HG03039 (cell line): ENCODE results near the gene SBNO2.

ENCODE experiments used
- ATAC-seq: cut with Tn5 transposase; IDR thresholded peaks from one replicate; pipeline ENCODE4 v1.9.1; 2021; ENCODE audit warnings: mild to moderate bottlenecking, moderate library complexity; ENCODE audit not compliant: unreplicated experiment

Gene SBNO2

DNA sequence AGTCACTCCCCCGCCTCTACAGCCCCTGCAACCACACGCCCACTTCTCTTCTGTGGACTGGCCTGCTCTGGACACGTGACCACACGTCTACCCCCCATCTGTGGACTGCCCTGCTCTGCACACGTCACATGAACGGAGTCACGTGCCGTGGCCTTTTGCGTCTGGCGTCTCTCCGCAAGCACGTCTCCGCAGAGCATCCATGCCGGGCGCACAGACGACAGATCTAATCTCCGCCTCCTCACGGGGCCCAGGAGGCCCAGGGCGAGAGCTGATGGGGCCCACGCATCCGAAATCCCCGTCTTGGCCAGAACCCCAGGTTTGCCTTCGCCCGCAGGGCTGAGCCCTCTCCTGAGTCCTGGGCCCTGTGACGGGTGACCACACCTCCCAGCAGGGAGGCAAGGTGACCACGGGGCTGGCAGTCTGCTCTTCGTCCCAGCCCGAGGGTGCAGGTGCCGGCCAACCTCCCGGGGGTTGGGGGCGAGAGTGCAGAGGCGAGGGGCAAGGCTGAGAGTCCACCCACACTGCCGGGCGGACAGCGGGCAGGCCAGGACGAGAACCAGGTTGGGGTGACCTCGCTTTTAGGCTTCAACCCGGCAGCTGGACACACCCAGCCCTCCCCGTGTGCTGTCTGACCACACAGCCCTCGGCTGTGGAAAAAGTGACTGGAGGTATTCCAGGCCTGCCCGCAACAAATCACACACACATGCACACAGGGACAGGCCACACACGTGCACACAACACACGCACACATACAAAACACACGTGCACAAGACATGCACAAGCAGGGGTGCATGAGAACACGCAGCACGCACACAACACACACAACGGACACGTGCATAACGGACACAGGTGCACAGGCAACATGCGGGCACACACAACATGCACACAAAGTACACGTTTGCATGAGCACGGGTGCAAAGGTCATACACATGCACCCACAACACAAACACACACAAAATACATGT is 3.9 kb downstream of the SBNO2 start:
- ATAC-seq = no peak

DNA sequence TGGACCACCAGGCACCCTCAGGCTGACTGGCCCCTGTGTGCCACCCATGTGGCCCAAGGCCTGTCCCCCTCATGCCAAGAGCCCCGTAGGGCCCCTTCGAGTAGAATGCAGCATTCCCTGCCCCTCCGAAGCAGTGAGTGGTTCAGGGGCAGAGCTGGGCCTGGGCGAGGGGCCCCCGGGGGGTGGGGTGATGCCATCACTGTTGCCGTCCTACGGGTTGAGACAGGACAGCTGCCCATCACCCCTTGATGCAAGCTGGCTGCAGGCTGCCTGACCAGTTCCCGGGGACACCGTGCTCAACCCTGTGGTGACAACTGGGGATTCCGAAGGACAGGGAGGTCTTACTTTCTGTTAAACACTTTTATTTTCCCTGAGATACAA is 4.7 kb downstream of the SBNO2 start:
- no peak for ATAC-seq

DNA sequence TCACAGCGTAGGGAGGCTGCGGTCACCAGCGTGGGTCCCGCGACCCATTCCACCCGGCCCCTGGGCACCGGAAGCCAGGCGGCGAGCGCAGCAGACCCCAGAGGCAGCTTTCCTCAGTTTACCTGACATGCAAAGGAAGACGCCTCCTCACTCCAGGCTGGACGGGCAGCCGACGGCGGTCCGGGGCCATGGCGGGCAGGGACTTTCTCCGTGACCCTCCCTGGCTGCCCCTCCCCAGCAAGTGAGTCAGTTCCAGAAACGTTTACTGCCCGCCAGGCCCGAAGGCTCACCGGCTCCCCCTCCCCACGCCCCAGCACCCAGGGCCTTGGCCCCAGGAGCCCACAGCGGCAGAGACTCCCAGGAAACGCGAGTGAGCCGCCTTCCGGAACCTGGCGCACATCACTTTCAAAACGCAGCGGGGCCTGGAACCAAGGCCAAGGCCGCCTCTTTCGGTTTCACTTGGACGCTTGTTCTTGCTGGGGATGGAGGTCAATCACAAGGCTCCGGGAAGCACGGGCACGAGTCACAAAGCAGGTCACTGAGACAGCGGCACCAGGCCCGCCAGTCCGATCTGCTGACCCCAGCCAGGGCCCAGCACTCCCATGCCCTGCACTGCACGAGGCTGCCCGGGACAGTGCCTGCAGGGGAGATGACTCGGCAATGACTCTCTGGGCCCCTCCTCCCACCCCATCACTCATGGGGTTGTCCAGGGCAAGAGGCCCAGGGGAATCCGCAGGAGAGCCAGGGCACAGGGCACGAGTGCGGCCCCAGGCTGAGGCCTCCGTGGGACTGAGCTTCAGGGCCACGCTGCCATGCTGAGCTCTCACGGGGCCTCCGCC is 5.3 kb downstream of the SBNO2 start:
- ATAC-seq = no peak

DNA sequence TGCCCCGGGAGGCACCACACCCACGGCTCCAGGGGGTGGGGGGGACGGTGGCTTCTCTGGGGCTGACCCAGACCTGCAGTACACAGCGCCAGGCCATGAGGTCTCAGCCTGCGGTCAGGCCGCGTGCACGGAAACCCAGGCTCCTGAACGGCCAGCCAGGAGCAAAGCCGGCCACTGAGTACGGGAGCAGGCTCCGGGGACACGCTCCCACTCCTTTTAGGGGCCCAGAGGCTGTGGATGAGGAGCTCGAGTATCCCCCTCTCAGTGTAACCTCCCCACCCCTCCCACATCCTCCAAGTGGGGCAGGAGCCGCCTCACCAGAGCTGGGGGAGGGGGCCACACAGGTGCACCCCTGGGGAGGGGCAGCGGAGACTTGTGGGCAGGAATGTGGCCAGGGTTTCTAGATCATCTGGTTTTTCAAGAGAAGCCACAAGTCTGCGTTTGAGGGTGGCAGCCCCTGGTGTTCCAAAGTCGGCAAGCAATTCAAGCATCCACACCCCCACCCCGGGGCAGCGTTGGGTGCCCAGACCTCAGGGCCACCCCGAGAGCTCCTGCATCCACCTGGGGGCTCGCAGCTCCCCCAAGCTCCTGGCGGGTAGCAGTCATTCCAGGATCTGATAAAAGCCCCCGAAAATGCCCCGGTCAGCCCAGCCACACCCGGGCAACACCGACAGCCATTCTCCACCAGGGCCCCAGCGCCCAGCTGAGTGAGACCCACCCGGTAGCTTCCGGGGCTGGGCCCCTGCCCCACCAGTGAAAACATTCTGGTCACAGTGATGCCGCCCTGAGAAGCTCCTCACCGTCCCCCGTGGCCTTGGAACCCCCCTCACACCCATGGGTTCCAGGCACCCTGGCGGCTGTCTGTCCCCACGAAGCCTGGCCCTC is 6.1 kb downstream of the SBNO2 start:
- no peak for ATAC-seq

DNA sequence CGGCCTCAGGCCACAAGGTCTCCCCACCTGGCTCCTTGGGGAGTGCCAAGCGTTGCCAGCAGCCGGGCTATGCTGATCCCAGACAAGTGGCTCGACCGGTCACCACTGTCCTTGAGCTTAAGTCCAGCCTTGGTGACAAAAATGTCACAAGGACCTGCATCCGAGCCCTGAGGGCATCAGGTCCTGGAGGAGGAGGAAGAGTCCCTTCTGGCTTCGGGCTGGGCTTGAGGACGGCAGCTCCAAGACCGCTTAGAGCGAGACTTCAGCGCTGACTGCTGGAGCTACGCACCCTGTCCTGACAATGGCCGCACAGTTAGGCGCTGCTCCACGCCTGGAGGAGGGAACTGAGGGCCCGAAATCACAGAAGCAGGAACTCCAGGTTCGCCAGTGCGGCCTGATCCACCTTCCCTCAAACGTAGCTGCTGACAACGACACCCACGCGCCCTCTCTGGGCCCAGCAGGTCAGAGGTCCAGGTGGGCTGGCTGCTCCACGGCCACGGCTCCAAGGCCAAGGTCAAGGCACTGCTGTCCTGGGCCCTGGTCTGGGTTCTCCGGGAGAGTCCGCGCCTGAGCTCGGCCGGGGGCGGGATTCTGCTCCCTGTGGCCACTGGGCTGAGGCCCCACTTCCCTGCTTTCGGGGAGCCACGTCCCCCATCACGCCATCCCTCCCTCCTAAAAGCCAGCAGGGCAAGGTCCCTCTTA is 7.0 kb downstream of the SBNO2 start:
- ATAC-seq = no peak

DNA sequence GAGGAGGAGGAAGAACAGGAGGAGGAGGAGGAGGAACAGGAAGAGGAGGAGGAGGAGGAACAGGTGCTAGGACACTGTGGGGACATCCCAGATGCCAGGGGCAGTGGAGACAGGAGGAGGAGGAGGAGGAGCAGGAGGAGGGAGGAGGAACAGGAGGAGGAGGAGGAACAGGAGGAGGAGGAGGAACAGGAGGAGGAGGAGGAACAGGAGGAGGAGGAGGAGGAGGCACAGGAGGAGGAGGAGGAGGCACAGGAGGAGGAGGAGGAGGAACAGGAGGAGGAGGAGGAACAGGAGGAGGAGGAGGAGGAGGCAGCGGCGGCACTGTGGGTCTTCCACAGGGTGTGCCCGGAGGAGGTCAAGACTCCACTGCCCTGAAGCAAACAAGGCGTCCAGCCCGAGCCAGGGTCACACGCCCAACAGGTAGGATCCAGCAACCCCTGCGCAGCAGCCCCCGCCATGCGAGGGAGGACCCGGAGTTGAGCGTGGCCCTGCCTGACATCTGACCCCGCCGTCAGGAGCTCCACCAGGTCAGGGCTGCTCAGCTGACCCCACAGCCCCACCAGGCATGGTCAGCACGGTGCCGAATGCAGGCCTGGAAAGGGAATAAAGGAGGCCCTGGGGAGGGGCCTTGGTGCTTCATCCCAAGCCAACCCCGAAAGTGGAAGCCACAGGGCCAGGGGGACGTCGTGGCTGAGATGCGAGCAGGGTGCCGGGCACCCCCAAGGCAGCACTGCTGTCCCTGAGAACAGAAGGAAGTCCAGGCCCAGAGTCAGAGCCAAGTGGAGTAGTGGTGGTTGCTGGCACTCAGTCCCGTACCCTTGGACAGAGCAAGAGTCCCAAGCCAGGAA is 9.2 kb downstream of the SBNO2 start:
- no peak for ATAC-seq

DNA sequence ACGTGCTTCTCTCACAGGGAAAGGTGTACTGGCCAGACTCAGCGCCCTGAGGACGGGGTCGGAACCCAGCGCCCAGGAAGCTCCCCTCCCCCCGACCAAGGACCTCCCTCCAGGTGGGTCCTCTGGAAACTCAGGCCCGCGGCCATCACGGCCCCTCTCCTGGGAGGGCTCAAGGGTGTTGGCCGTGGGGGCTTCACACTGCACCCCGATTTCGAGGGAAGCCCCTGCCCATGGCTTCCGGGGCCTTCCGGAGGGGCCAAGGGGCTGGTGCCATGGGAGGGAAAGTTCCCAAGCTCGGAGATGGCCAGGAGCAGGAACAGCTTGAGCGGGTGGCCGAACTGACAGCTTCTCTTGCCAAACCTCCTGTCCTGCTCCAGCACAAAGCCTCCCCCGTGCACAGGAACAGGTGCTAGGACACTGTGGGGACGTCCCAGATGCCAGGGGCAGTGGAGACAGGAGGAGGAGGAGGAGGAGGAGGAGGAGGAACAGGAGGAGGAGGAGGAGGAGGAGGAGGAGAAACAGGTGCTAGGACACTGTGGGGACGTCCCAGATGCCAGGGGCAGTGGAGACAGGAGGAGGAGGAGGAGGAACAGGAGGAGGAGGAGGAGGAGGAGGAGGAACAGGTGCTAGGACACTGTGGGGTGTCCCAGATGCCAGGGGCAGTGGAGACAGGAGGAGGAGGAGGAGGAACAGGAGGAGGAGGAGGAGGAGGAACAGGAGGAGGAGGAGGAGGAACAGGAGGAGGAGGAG is 10.0 kb downstream of the SBNO2 start:
- no peak for ATAC-seq

DNA sequence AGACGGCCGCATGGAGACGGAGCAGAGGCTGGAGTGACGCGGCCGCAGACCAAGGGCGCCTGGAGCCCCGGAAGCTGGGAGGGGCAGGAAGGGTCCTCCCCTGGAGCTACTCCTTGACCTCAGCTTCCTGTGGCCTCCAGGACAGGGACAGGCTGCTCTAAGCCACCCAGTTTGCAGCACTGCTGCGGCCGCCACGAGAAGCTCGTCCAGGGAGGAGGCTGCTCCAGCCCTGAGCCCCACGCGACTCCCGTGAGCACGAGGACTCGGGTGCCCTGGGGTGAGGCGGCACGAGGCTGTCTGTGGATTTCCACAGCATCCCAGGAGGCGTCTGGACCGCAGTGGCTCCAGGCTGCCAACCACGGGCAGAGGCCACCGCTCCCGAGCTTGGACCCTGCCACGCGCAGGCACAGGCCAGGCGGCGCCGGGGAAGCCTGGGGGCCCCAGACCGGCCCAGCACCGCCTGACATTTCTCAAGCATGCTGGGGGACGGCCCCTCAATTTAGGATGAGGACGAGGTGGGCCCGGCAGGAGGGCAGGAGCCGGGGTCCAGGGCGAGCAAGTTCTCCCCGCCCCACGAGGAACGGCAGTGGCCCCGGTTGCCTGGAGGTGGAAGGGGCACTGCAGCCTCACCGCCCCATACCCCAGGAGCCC is 10.7 kb downstream of the SBNO2 start:
- no peak for ATAC-seq

DNA sequence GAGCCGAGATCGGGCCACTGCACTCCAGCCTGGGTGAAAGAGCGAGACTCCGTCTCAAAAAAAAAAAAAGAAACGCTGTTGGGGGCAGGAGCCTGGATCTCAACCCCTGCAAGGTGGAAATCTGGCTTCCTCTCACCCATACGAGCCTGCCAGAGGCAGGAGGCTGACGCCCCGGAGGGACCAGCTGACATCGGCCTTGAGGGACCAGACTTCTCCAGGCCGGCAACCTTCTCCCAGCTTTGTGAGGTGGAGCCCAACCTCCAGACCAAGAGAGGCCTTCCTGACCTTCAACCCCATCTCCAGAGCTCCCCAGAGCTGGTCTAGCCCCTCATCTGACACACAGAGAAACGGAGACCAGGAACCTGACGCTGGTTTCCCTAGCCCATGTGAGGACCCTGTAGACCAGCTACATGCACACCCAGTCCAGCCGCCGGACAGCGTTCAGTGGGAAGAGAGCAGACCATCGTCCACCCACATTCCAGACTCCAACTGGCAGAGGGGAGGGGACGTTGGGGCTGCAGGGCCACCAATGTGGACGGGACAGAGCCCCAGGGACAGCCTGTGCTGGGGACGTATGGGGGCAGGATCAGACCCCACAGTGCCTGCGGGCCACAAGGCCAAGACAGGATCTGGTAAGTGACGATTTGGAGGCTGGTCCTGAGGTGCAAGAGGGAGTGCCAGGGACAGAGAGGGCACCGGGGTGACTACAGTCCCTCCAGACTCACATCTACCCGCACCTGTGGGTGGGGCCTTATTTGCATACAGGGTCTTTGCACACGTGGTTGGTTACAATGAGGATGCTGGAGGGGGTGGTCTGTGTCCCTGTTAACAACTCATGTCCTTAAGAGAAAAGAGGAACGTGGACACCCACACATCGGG is 11.4 kb downstream of the SBNO2 start:
- ATAC-seq = no peak

DNA sequence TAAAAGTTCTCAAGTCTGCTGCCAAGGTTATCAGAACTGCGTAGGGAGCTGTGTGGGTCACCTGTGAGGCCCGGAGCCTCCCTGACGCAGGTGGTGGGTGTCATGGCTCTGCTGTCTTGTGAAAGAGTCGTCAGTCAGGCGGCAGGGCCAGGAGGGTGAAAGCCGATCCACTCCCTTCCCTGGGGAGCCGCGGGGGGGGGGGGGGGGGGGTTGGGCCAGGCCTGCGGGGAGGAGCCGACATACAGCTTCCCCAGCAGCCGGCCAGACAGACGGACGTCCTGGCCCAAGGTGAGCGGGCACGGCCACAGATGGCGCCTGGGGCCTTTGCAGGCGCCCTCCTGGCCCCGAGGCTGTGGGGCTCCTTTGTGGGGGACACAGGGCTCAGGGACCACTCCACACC is 12.4 kb downstream of the SBNO2 start:
- no peak for ATAC-seq

DNA sequence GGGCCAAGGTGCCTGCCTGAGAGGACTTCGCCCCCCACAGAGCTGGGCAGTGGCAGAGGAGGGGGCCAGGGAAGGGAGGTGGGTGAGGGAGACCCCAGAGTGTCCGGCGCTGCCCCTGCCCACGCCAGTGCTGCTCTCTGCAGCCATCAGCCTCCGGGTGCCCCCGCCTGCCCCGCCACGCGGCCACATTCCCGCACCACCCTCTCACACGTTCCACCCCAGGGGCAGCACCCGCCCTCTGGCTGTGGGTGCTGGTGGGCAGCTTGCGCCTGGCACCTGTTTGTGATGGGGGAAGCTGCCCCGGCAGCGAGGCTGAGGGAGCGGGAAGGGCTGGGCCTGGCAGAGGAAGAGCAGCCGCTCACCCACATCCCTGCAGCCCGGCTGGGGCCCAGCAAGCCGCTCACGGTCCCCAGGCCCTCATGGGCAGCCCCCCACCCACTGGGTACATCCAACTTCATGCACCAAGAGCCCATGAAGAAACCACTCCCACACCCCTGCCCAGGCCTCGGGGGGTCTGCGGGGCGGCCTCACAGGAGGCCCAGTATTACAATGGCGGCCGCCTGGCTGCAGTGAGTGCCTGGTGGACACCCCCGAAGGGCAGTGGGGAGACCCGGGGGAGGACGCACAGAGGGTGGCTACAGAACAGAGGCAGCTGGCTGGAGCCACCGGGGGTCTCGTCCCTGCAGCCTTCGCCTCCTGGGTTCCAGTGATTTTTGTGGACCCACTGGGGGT is 14.0 kb downstream of the SBNO2 start:
- no peak for ATAC-seq

DNA sequence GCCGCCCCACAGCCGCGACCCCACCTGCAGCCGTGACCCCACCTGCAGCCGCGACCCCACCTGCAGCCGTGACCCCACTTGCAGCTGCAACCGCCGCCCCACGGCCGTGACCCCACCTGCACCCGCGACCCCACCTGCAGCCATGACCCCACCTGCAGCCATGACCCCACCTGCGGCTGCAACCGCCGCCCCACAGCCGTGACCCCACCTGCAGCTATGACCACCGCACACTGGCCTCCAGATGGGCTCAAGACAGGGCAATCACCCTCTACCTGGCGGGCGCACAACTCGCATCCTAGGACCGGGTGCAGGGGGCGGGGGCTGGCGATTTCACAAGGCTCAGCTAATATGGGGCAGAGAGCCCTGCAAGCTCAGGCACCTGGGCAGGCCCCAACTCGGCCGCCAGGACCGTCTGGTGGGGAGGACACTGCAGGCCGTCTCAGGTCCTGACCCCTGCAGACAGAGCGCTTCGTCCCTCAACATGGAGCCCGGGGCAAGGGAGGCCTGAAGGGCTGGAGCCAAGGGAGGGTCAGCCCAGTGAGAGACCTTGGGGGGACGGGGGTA is 15.1 kb downstream of the SBNO2 start:
- no peak for ATAC-seq

DNA sequence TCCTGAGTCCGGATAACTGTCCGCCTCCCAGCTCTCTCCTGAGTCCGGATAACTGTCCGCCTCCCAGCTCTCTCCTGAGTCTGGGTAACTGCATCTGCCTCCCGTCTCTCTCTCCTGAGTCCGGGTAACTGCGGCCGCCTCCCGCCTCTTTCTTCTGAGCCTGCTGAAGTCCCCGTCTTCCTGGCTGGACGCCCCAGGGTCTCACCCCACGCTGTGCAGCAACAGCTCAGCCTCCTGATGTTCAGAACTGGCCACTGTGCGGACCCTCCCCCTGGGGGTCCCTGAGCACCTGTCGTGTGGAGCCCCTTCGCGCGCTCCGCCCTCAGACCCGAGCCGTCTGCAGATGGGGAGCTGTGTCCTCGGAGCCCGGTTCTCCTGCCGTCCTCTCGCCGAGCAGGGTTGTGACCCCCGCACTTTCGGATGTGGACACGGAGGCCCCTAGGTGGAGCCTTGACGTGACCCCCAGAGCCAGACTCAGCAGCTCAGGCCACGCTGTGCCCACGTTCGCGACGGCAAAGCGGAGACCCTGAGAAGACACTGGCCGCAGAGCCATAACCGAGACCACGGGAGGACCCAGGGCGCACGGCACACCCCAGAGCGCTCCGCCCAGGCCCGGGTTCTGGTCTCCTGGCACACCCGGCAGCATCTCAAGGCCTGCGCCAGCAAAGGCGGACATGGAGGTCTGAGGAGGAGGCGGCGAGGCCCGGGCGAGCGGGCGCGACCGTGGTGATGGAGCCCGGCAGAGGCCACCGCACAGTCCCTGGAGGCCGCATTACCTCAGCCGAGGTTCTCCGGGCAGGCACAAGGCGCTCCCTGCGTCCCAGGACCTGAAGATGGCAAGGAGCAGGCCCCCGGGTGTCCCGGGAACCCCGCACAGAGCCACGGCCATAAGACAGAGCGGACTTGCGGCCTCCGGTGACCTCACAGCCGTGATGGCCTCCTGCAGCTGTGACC is 15.9 kb downstream of the SBNO2 start:
- no peak for ATAC-seq

DNA sequence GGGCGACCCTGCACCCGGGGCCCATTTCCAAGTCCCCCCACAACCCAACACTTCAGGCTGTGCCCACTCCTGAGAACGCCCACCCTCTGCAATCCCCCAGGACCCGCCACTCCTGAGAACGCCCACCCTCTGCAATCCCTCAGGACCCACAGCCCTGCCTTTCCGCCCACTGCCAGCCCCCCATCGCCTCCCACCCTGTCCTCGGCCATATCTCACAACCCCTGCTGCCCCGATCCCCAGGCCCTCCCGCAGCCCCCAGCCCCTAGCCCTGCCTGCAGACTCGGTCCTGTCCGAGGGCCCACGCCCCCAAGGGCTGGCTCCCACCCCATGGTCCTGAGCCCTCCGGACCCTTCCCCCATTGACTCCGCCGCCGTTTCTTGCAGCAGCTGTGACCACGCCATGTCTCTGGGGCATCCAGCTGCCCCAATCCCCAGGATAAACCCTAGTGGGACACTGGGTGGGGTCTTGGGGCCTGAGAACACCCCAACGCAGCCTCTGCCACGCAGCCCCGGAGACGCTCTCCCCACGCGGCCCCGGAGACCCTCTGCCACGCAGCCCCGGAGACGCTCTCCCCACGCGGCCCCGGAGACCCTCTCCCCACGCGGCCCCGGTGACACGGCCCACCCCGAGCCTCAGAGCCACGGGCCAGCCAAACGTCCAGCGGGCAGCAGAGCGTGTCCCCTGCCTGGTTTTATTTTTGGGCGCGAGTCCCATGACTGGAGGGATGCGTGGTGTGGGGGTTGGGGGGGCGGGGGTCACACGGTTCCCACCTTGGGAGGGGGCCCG is 17.0 kb downstream of the SBNO2 start:
- no peak for ATAC-seq
